Measurements from ENCODE around the gene TRIM33. TPM values are rescaled to one million over a fixed set of nuclear protein-coding genes. Genes with fewer than 3 reads are reported as not detected.

TRIM33 gene
- total RNA-seq, 2 donors from 2014 or later: 27.5 to 32.3 TPM

DNA sequence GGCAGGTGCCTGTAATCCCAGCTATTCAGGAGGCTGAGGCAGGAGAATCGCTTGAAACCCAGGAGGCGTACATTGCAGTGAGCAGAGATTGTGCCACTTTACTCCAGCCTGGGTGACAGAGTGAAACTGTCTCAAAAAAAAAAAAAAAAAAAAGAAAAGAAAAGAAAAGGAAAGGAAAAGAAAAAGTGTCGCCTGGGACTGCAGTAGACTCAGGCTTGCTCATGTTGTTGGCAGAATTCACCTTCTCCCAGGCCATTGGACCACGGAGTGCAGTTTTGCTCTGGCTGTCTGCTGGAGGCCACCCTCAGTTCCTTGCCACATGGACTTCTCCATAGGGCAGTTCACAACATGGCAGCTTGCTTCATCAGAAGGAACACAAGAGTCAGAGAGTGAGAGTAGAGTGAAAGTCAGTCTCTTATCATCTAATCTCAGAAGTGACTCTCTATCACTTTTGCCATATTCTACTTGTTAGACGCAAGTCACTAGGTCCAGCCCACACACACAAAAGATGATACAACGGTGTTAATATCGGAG is 41.2 kb upstream of the TRIM33 start:
- WGBS, 2 donors: 87 to 92% methylated on average over 7 of the region's 7 CpGs

DNA sequence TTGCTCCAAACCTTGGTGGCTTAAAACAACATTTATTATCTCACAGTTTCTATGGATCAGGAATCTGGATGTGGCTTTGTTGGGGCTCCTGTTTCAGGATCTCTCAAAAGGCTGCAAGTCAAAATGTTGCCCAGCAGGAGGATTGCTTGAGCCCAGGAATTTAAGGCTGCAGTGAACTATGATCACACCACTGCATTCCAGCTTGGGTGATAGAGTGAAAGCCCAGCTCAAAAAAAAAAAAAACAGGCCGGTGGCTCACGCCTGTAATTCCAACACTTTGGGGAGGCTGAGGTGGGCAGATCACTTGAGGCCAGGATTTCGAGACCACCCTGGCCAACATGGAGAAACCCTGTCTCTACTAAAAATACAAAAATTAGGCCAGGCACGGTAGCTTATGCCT is 40.4 kb upstream of the TRIM33 start:
- Histone ChIP-seq H3K9me3 (no peaks in the 10 kb centered on the region), H3K27ac (no peak overlapping the region), H3K4me3 (no peak overlapping the region), H3K36me3 (replicated peaks in 1 of 2; ENCODE audit: insufficient read depth in 1 of 2, low read depth in 2 of 2) (no peaks in the 10 kb centered on the region), H3K4me1 (no peaks in the 10 kb centered on the region), H3K27me3 (no peaks in the 10 kb centered on the region)
- no peak for TF ChIP-seq POLR2A (IDR thresholded peaks at IDR 0.05)
- TF ChIP-seq, protein P1, sequence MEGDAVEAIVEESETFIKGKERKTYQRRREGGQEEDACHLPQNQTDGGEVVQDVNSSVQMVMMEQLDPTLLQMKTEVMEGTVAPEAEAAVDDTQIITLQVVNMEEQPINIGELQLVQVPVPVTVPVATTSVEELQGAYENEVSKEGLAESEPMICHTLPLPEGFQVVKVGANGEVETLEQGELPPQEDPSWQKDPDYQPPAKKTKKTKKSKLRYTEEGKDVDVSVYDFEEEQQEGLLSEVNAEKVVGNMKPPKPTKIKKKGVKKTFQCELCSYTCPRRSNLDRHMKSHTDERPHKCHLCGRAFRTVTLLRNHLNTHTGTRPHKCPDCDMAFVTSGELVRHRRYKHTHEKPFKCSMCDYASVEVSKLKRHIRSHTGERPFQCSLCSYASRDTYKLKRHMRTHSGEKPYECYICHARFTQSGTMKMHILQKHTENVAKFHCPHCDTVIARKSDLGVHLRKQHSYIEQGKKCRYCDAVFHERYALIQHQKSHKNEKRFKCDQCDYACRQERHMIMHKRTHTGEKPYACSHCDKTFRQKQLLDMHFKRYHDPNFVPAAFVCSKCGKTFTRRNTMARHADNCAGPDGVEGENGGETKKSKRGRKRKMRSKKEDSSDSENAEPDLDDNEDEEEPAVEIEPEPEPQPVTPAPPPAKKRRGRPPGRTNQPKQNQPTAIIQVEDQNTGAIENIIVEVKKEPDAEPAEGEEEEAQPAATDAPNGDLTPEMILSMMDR (IDR thresholded peaks at IDR 0.05): no peak
- intact Hi-C loops (cut with DNase I): no loop called here
- WGBS, 2 donors: 76 to 77% methylated on average over 4 of the region's 4 CpGs
- no peak for DNase-seq
- no peak for ATAC-seq

More for the DNA sequence above, 41.2 kb upstream of the TRIM33 start:
- TF ChIP-seq, protein P1 (IDR thresholded peaks at IDR 0.05): no peak
- TF ChIP-seq POLR2A (IDR thresholded peaks at IDR 0.05): no peak
- H3K4me1 ChIP-seq: no peaks in the 10 kb centered on the region
- no peak for ATAC-seq
- H3K27me3 ChIP-seq: no peaks in the 10 kb centered on the region
- intact Hi-C loops (cut with DNase I): no loop called here
- no peaks in the 10 kb centered on the region for H3K9me3 ChIP-seq
- H3K4me3 ChIP-seq: no peak overlapping the region
- no peak overlapping the region for H3K27ac ChIP-seq
- no peaks in the 10 kb centered on the region for H3K36me3 ChIP-seq (replicated peaks in 1 of 2; ENCODE audit: insufficient read depth in 1 of 2, low read depth in 2 of 2)
- no peak for DNase-seq

DNA sequence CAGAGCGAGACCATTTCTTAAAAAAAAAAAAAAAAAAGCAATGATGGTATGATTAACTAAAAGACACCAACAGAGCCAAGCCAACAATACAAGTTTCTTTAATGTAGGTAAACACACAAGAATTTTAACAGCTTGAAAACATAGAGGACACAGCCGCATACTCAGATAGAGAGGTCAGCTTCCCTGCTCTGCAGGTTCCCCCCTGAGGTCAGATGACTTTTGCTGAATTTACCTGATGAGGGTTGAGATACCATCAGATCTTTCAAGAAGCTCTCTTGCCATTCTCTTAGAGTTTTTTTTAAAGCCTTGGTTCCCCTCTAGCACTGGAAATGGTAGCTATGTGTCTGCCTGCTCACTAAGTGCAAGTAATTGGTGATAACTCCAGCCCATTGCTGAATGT is 39.3 kb upstream of the TRIM33 start:
- DNase-seq: no peak
- no peak overlapping the region for H3K4me3 ChIP-seq
- intact Hi-C loops (cut with DNase I): no loop called here
- TF ChIP-seq POLR2A (IDR thresholded peaks at IDR 0.05): no peak
- TF ChIP-seq, protein P1 (IDR thresholded peaks at IDR 0.05): no peak
- H3K4me1 ChIP-seq: no peaks in the 10 kb centered on the region
- no peaks in the 10 kb centered on the region for H3K27me3 ChIP-seq
- ATAC-seq: no peak
- 87 to 100% methylated on average over 2 of the region's 2 CpGs for WGBS, 2 donors
- H3K9me3 ChIP-seq: no peaks in the 10 kb centered on the region
- no peak overlapping the region for H3K27ac ChIP-seq
- H3K36me3 ChIP-seq (replicated peaks in 1 of 2; ENCODE audit: insufficient read depth in 1 of 2, low read depth in 2 of 2): no peaks in the 10 kb centered on the region

DNA sequence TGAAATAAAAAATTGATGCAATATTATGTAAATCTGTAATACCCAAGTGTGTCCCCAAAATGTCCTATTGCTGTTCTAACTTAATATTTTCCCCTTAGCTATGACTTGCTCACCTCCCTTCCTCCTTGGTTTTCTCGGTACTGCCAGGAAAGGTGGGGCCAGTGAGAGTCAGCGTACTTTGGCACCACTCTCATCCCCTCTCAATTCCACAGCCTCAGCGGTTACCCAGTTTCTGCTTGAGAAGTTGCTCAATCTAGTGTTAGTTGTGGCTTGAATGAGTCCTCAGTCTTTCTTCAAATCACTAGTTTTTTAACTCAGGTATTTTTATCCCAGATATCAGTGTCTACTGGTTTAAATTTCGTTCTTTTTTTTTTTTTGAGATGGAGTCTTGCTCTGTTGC is 38.1 kb upstream of the TRIM33 start:
- no peaks in the 10 kb centered on the region for H3K36me3 ChIP-seq (replicated peaks in 1 of 2; ENCODE audit: insufficient read depth in 1 of 2, low read depth in 2 of 2)
- no peaks in the 10 kb centered on the region for H3K4me1 ChIP-seq
- no peaks in the 10 kb centered on the region for H3K27me3 ChIP-seq
- no peak for ATAC-seq
- H3K4me3 ChIP-seq: no peak overlapping the region
- no peak overlapping the region for H3K27ac ChIP-seq
- TF ChIP-seq POLR2A (IDR thresholded peaks at IDR 0.05): no peak
- TF ChIP-seq, protein P1 (IDR thresholded peaks at IDR 0.05): no peak
- 50 to 57% methylated on average over 4 of the region's 4 CpGs for WGBS, 2 donors
- intact Hi-C loops (cut with DNase I): no loop called here
- no peak for DNase-seq
- no peaks in the 10 kb centered on the region for H3K9me3 ChIP-seq

DNA sequence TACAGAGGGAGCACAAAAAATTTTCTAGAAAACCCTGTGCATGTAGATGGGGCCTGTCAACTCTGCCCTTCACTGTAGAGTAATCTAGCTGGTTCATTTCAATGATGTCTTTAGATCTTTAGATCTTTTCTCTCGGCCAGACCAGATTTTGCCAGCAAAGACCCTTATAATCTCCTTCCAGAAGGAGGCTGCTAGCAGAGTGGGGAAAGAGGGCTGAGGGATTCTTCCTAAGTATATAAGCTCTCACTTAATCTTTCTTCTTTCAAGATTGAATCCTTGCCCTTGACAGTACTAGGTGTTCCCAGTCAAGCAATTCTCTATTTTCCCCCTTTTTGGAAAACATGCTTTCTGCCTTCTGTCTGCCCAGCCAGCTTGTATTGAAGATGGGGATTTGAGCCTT is 36.1 kb upstream of the TRIM33 start:
- Histone ChIP-seq H3K36me3 (replicated peaks in 1 of 2; ENCODE audit: insufficient read depth in 1 of 2, low read depth in 2 of 2) (no peaks in the 10 kb centered on the region), H3K9me3 (no peaks in the 10 kb centered on the region), H3K4me3 (no peak overlapping the region), H3K27me3 (no peaks in the 10 kb centered on the region), H3K4me1 (no peaks in the 10 kb centered on the region), H3K27ac (no peak overlapping the region)
- ATAC-seq (no peak), DNase-seq (no peak)
- 60 to 67% methylated on average over 1 of the region's 1 CpG for WGBS, 2 donors
- intact Hi-C loops (cut with DNase I): no loop called here
- TF ChIP-seq, protein P1 (IDR thresholded peaks at IDR 0.05): no peak
- no peak for TF ChIP-seq POLR2A (IDR thresholded peaks at IDR 0.05)

All from body of pancreas (tissue), 4 donors.